Stomach smooth muscle (tissue), 2 donors: Measurements from ENCODE around the gene KCTD17.

Experiments used
- H3K27ac ChIP-seq: one replicate; pipeline ENCODE4 v1.7.0; 2013; ENCODE audit warnings: mild to moderate bottlenecking, low read length, inconsistent platforms
- H3K27me3 ChIP-seq, 2 donors: one replicate each; pipeline ENCODE4 v1.7.0; 2013; ENCODE audit warnings: low read length in 2 of 2; ENCODE audit not compliant: insufficient read depth in 2 of 2, control insufficient read depth in 1 of 2
- H3K36me3 ChIP-seq, 2 donors: one replicate each; pipeline ENCODE4 v1.7.0; 2013; ENCODE audit warnings: low read length in 2 of 2; ENCODE audit not compliant: control insufficient read depth in 2 of 2, insufficient read depth in 2 of 2
- H3K4me1 ChIP-seq: one replicate; pipeline ENCODE4 v1.7.0; 2013; ENCODE audit warnings: low read length; ENCODE audit not compliant: control insufficient read depth, insufficient read depth
- H3K4me3 ChIP-seq, 2 donors: one replicate each; pipeline ENCODE4 v1.7.0; 2013; ENCODE audit warnings: low read length in 2 of 2
- H3K9ac ChIP-seq, 2 donors: one replicate each; pipeline ENCODE4 v1.7.0; 2013; ENCODE audit warnings: low read length in 2 of 2, mild to moderate bottlenecking in 1 of 2
- H3K9me3 ChIP-seq, 2 donors: one replicate each; pipeline ENCODE4 v1.7.0; 2013; ENCODE audit warnings: low read length in 2 of 2; ENCODE audit not compliant: control insufficient read depth in 2 of 2
- donor health status: healthy.
- donor health status: Pancreatic carcinoma.

Gene KCTD17

GRCh38 chr22:37021041-37021440 is 30.5 kb upstream of the KCTD17 start:
- Histone ChIP-seq H3K9ac (no peak overlapping the region), H3K4me1 (peaks cover 40% of the 10 kb centered on the region), H3K36me3 (peaks cover 10 to 11% of the 10 kb centered on the region in 2 donors), H3K4me3 (no peak overlapping the region), H3K9me3 (no peaks in the 10 kb centered on the region), H3K27ac (no peak overlapping the region), H3K27me3 (no peaks in the 10 kb centered on the region)

- H3K36me3 ChIP-seq: peaks cover 12 to 17% of the 10 kb centered on the region in 2 donors
- H3K4me1 ChIP-seq: peaks cover 32% of the 10 kb centered on the region
- H3K27ac ChIP-seq: no peak overlapping the region
- no peaks in the 10 kb centered on the region for H3K9me3 ChIP-seq
- no peaks in the 10 kb centered on the region for H3K27me3 ChIP-seq
- no peak overlapping the region for H3K4me3 ChIP-seq
- H3K9ac ChIP-seq: no peak overlapping the region
Observed at GRCh38 chr22:37021710-37022482, 29.6 kb upstream of the KCTD17 start.

GRCh38 chr22:37022483-37023337 is 28.8 kb upstream of the KCTD17 start:
- no peak overlapping the region for H3K4me3 ChIP-seq
- peaks cover 18 to 21% of the 10 kb centered on the region in 2 donors for H3K36me3 ChIP-seq
- H3K27me3 ChIP-seq: no peaks in the 10 kb centered on the region
- H3K27ac ChIP-seq: no peak overlapping the region
- no peaks in the 10 kb centered on the region for H3K9me3 ChIP-seq
- no peak overlapping the region for H3K9ac ChIP-seq
- H3K4me1 ChIP-seq: peaks cover 24% of the 10 kb centered on the region

GRCh38 chr22:37023743-37024338 is 27.7 kb upstream of the KCTD17 start:
- Histone ChIP-seq H3K4me1 (peaks cover 13% of the 10 kb centered on the region), H3K27ac (no peak overlapping the region), H3K36me3 (peaks cover 22 to 23% of the 10 kb centered on the region in 2 donors)

GRCh38 chr22:37024339-37025157 is 27.0 kb upstream of the KCTD17 start:
- H3K9ac ChIP-seq: no peak overlapping the region
- H3K9me3 ChIP-seq: no peaks in the 10 kb centered on the region
- peaks cover 13% of the 10 kb centered on the region for H3K4me1 ChIP-seq
- H3K27me3 ChIP-seq: no peaks in the 10 kb centered on the region
- H3K36me3 ChIP-seq: peaks cover 23 to 28% of the 10 kb centered on the region in 2 donors
- H3K4me3 ChIP-seq: no peak overlapping the region
- no peak overlapping the region for H3K27ac ChIP-seq

More at GRCh38 chr22:37023743-37024338, 27.7 kb upstream of the KCTD17 start:
- no peaks in the 10 kb centered on the region for H3K27me3 ChIP-seq
- H3K9ac ChIP-seq: no peak overlapping the region
- no peak overlapping the region for H3K4me3 ChIP-seq
- H3K9me3 ChIP-seq: no peaks in the 10 kb centered on the region

- H3K27ac ChIP-seq: no peak overlapping the region
- no peak overlapping the region for H3K4me3 ChIP-seq
- H3K36me3 ChIP-seq: peaks cover 23 to 34% of the 10 kb centered on the region in 2 donors
- peaks cover 8% of the 10 kb centered on the region for H3K4me1 ChIP-seq
- H3K9me3 ChIP-seq: no peaks in the 10 kb centered on the region
- no peaks in the 10 kb centered on the region for H3K27me3 ChIP-seq
- no peak overlapping the region for H3K9ac ChIP-seq
Observed at GRCh38 chr22:37025500-37026070, 26.0 kb upstream of the KCTD17 start.

GRCh38 chr22:37026325-37026724 is 25.2 kb upstream of the KCTD17 start:
- Histone ChIP-seq H3K4me1 (peaks cover 6% of the 10 kb centered on the region), H3K9me3 (no peaks in the 10 kb centered on the region), H3K27ac (no peak overlapping the region), H3K27me3 (no peaks in the 10 kb centered on the region), H3K4me3 (no peak overlapping the region), H3K36me3 (peaks cover 23 to 36% of the 10 kb centered on the region in 2 donors), H3K9ac (no peak overlapping the region)

GRCh38 chr22:37027556-37027955 is 24.0 kb upstream of the KCTD17 start:
- no peak overlapping the region for H3K27ac ChIP-seq
- no peak overlapping the region for H3K9ac ChIP-seq
- H3K9me3 ChIP-seq: no peaks in the 10 kb centered on the region
- no peaks in the 10 kb centered on the region for H3K27me3 ChIP-seq
- H3K4me1 ChIP-seq: peaks cover 3% of the 10 kb centered on the region
- no peak overlapping the region for H3K4me3 ChIP-seq
- H3K36me3 ChIP-seq: peaks cover 23 to 36% of the 10 kb centered on the region in 2 donors

- H3K4me1 ChIP-seq: no peaks in the 10 kb centered on the region
- H3K27ac ChIP-seq: no peak overlapping the region
- H3K9ac ChIP-seq: no peak overlapping the region
- H3K4me3 ChIP-seq: no peak overlapping the region
- no peaks in the 10 kb centered on the region for H3K27me3 ChIP-seq
- no peaks in the 10 kb centered on the region for H3K9me3 ChIP-seq
- peaks cover 23 to 36% of the 10 kb centered on the region in 2 donors for H3K36me3 ChIP-seq
Observed at GRCh38 chr22:37028692-37029674, 22.6 kb upstream of the KCTD17 start.
